Activated T-cell treated with anti-CD3 and anti-CD28 coated beads, Interleukin-2, amount 50 U/mL, for 1 hour (primary cell): Measurements from ENCODE around the gene HMGXB3.
"Not testable (repeated sequence)": the region's sequence is repeated elsewhere in the genome, so short reads cannot be mapped to it uniquely, and the experiment has no call there.

ENCODE experiments used
- DNase-seq: peaks from one replicate; pipeline ENCODE4 v3.0.0-alpha.2; 2020

HMGXB3 gene

GRCh38 chr5:150022681-150023080 is 22.1 kb downstream of the HMGXB3 start:
- no peak for DNase-seq

GRCh38 chr5:150023136-150023535 is 22.6 kb downstream of the HMGXB3 start:
- DNase-seq, result no peak

GRCh38 chr5:150024346-150024984 is 23.9 kb downstream of the HMGXB3 start:
- no peak for DNase-seq

- DNase-seq, result no peak
Observed at GRCh38 chr5:150026682-150027172, 26.2 kb downstream of the HMGXB3 start.

GRCh38 chr5:150028047-150028446 is 27.5 kb downstream of the HMGXB3 start:
- DNase-seq, result not testable (repeated sequence)

- DNase-seq, result no peak
Observed at GRCh38 chr5:150033334-150033733, 32.8 kb downstream of the HMGXB3 start.

- DNase-seq, result no peak
Observed at GRCh38 chr5:150034662-150035061, 34.1 kb downstream of the HMGXB3 start.

- no peak for DNase-seq
Observed at GRCh38 chr5:150035139-150035895, 34.8 kb downstream of the HMGXB3 start.

GRCh38 chr5:150036513-150036912 is 36.0 kb downstream of the HMGXB3 start:
- DNase-seq, result no peak

GRCh38 chr5:150038547-150038946 is 38.0 kb downstream of the HMGXB3 start:
- DNase-seq, result no peak

- DNase-seq, result no peak
Observed at GRCh38 chr5:150042459-150042858, 41.9 kb downstream of the HMGXB3 start.

GRCh38 chr5:150043657-150044328 is 43.3 kb downstream of the HMGXB3 start:
- no peak for DNase-seq

- no peak for DNase-seq
Observed at GRCh38 chr5:150044329-150044681, 43.8 kb downstream of the HMGXB3 start.

- no peak for DNase-seq
Observed at GRCh38 chr5:150044712-150045111, 44.2 kb downstream of the HMGXB3 start.

GRCh38 chr5:150045549-150045948 is 45.0 kb downstream of the HMGXB3 start:
- no peak for DNase-seq

GRCh38 chr5:150046031-150046430 is 45.5 kb downstream of the HMGXB3 start:
- no peak for DNase-seq

GRCh38 chr5:150050172-150050811 is 49.8 kb downstream of the HMGXB3 start:
- not testable (repeated sequence) for DNase-seq

- DNase-seq, result no peak
Observed at GRCh38 chr5:150051657-150052195, 51.2 kb downstream of the HMGXB3 start.

- no peak for DNase-seq
Observed at GRCh38 chr5:150052226-150052955, 51.9 kb downstream of the HMGXB3 start.

GRCh38 chr5:150052956-150053712 is 52.6 kb downstream of the HMGXB3 start:
- no peak for DNase-seq

GRCh38 chr5:150053713-150054392 is 53.3 kb downstream of the HMGXB3 start:
- DNase-seq, result no peak
